Lower leg skin (tissue), 4 donors: ENCODE measurements around the gene CHPF2. TPM values are rescaled to one million over a fixed set of nuclear protein-coding genes. Genes with fewer than 3 reads are reported as not detected.

Experiments used
- DNase-seq, 2 donors: peaks; one replicate each; pipeline ENCODE4 v3.0.0-alpha.2; 2019; ENCODE audit warnings: low spot score in 2 of 2
- H3K4me3 ChIP-seq: fragments of 200-600 bp; sonication (generic); 2 replicates; pipeline ENCODE4 v1.5.1; 2017; ENCODE audit warnings: mild to moderate bottlenecking, low read depth; ENCODE audit not compliant: poor library complexity, severe bottlenecking
- POLR2A ChIP-seq, 2 donors: fragments of 450-650 bp; IDR thresholded peaks; one replicate each; pipeline ENCODE4 v1.6.1; 2016 to 2017; ENCODE audit warnings: antibody characterized with exemption in 2 of 2, mild to moderate bottlenecking in 1 of 2, moderate library complexity in 1 of 2
- WGBS, 2 donors: methylation state at CpG; one replicate each; pipeline ENCODE4 v1.1.5; 2018; 5-methylcytosine and 5-hydroxymethylcytosine counted together
- intact Hi-C: fragments of 100-400 bp; cut with DNase I; formaldehyde crosslinking; loops from one replicate; pipeline ENCODE4 v1.15.0; 2023; ENCODE audit warnings: low total_unique reads
- total RNA-seq, 4 donors: library from RNA; depleted of rRNA; stranded (reverse); fragments of >200 nt; gene quantifications; one replicate each; pipeline ENCODE4 v1.1.0, GENCODE V29; 2016
- TF ChIP-seq, protein P1 (sequence below), 3 donors: fragments of 450-650 bp; IDR thresholded peaks; one replicate each; pipeline ENCODE4 v1.5.1; 2016; ENCODE audit warnings: antibody characterized with exemption in 3 of 3, mild to moderate bottlenecking in 3 of 3, moderate library complexity in 2 of 3

The CHPF2 gene
- total RNA-seq, 4 donors from 2014 or later: 15.4 to 32.2 (median 26.7) TPM

DNA sequence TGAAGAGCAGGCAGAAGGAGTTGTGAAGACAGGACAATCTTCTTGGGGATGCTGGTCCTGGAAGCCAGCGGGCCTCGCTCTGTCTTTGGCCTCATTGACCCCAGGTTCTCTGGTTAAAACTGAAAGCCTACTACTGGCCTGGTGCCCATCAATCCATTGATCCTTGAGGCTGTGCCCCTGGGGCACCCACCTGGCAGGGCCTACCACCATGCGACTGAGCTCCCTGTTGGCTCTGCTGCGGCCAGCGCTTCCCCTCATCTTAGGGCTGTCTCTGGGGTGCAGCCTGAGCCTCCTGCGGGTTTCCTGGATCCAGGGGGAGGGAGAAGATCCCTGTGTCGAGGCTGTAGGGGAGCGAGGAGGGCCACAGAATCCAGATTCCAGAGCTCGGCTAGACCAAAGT lies 1.5 kb downstream of the CHPF2 start:
- intact Hi-C loops: no loop called here

DNA sequence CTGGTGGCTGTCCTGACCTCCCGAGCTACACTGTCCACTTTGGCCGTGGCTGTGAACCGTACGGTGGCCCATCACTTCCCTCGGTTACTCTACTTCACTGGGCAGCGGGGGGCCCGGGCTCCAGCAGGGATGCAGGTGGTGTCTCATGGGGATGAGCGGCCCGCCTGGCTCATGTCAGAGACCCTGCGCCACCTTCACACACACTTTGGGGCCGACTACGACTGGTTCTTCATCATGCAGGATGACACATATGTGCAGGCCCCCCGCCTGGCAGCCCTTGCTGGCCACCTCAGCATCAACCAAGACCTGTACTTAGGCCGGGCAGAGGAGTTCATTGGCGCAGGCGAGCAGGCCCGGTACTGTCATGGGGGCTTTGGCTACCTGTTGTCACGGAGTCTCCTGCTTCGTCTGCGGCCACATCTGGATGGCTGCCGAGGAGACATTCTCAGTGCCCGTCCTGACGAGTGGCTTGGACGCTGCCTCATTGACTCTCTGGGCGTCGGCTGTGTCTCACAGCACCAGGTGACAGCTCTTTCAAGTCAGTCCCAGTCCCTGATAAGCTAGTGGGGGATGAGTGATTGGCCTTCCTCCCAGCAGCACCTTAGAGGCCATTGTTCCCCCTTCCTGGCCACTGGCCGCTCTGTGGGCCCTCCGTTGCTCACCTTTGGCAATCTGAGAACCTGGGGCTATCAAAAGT lies 3.0 kb downstream of the CHPF2 start:
- intact Hi-C loops: no loop called here

More for the DNA sequence above, 1.5 kb downstream of the CHPF2 start:
- TF ChIP-seq, protein P1, sequence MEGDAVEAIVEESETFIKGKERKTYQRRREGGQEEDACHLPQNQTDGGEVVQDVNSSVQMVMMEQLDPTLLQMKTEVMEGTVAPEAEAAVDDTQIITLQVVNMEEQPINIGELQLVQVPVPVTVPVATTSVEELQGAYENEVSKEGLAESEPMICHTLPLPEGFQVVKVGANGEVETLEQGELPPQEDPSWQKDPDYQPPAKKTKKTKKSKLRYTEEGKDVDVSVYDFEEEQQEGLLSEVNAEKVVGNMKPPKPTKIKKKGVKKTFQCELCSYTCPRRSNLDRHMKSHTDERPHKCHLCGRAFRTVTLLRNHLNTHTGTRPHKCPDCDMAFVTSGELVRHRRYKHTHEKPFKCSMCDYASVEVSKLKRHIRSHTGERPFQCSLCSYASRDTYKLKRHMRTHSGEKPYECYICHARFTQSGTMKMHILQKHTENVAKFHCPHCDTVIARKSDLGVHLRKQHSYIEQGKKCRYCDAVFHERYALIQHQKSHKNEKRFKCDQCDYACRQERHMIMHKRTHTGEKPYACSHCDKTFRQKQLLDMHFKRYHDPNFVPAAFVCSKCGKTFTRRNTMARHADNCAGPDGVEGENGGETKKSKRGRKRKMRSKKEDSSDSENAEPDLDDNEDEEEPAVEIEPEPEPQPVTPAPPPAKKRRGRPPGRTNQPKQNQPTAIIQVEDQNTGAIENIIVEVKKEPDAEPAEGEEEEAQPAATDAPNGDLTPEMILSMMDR (IDR thresholded peaks at IDR 0.05): no peak
- TF ChIP-seq POLR2A (IDR thresholded peaks at IDR 0.05): no peak
- peak in 1 of 2 donors; percentile 79 for DNase-seq
- no peak overlapping the region for H3K4me3 ChIP-seq
- 72 to 73% methylated on average over 8 to 9 of the region's 9 CpGs for WGBS, 2 donors

DNA sequence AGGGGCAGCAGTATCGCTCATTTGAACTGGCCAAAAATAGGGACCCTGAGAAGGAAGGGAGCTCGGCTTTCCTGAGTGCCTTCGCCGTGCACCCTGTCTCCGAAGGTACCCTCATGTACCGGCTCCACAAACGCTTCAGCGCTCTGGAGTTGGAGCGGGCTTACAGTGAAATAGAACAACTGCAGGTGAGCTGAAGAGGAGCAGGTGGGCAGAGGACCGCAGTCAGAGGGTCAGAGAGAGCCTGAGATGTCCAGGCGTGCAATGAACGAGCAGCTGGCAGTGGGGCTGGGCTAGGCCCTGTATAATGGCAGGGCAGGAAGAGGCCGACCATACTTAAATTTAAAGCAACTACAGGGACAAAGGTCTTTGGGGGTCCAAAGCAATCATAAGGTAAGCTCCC lies 4.1 kb downstream of the CHPF2 start:
- 91 to 93% methylated on average over 13 of the region's 13 CpGs for WGBS, 2 donors
- DNase-seq: no peak
- no peak for TF ChIP-seq POLR2A (IDR thresholded peaks at IDR 0.05)
- TF ChIP-seq, protein P1 (IDR thresholded peaks at IDR 0.05): no peak
- intact Hi-C loops: no loop called here
- H3K4me3 ChIP-seq: no peak overlapping the region

More for the DNA sequence above, 3.0 kb downstream of the CHPF2 start:
- H3K4me3 ChIP-seq: no peak overlapping the region
- 82 to 87% methylated on average over 24 to 28 of the region's 28 CpGs for WGBS, 2 donors
- TF ChIP-seq, protein P1 (IDR thresholded peaks at IDR 0.05): no peak
- no peak for TF ChIP-seq POLR2A (IDR thresholded peaks at IDR 0.05)
- no peak for DNase-seq

DNA sequence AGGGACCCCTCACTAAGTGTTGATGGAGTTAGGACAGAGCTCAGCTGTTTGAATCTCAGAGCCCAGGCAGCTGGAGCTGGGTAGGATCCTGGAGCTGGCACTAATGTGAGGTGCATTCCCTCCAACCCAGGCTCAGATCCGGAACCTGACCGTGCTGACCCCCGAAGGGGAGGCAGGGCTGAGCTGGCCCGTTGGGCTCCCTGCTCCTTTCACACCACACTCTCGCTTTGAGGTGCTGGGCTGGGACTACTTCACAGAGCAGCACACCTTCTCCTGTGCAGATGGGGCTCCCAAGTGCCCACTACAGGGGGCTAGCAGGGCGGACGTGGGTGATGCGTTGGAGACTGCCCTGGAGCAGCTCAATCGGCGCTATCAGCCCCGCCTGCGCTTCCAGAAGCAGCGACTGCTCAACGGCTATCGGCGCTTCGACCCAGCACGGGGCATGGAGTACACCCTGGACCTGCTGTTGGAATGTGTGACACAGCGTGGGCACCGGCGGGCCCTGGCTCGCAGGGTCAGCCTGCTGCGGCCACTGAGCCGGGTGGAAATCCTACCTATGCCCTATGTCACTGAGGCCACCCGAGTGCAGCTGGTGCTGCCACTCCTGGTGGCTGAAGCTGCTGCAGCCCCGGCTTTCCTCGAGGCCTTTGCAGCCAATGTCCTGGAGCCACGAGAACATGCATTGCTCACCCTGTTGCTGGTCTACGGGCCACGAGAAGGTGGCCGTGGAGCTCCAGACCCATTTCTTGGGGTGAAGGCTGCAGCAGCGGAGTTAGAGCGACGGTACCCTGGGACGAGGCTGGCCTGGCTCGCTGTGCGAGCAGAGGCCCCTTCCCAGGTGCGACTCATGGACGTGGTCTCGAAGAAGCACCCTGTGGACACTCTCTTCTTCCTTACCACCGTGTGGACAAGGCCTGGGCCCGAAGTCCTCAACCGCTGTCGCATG lies 5.2 kb downstream of the CHPF2 start:
- 89% methylated on average over 40 to 44 of the region's 44 CpGs for WGBS, 2 donors
- no peak overlapping the region for H3K4me3 ChIP-seq
- TF ChIP-seq POLR2A (IDR thresholded peaks at IDR 0.05): no peak
- intact Hi-C loops: no loop called here
- DNase-seq: peak in 1 of 2 donors; percentile 83

DNA sequence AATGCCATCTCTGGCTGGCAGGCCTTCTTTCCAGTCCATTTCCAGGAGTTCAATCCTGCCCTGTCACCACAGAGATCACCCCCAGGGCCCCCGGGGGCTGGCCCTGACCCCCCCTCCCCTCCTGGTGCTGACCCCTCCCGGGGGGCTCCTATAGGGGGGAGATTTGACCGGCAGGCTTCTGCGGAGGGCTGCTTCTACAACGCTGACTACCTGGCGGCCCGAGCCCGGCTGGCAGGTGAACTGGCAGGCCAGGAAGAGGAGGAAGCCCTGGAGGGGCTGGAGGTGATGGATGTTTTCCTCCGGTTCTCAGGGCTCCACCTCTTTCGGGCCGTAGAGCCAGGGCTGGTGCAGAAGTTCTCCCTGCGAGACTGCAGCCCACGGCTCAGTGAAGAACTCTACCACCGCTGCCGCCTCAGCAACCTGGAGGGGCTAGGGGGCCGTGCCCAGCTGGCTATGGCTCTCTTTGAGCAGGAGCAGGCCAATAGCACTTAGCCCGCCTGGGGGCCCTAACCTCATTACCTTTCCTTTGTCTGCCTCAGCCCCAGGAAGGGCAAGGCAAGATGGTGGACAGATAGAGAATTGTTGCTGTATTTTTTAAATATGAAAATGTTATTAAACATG lies 6.0 kb downstream of the CHPF2 start:
- intact Hi-C loops: no loop called here
- peak in 1 of 2 donors; percentile 79 for DNase-seq
- TF ChIP-seq, protein P1 (IDR thresholded peaks at IDR 0.05): no peak
- TF ChIP-seq POLR2A (IDR thresholded peaks at IDR 0.05): no peak
- H3K4me3 ChIP-seq: no peak overlapping the region
- 65 to 82% methylated on average over 16 to 17 of the region's 17 CpGs for WGBS, 2 donors
